Suppressor macrophage treated with lipopolysaccharide for 4 hours (primary cell): ENCODE measurements around the gene TRIP6.
A peak's percentile ranks its signal among the peaks of the same experiment; 100 is the strongest.

ENCODE experiments used
- DNase-seq: peaks from one replicate; pipeline ENCODE4 v3.0.0-alpha.2; 2020

TRIP6 gene

GRCh38 chr7:100874300-100874576 lies 7.1 kb downstream of the TRIP6 start:
- no peak for DNase-seq

- DNase-seq = peak; percentile 100
Measured at GRCh38 chr7:100874577-100875355, 7.6 kb downstream of the TRIP6 start, which contains the start of gene SRRT. TSS of gene SRRT (plus strand) at chr7:100875103. CDS start at chr7:100875591, 488 bp downstream.

GRCh38 chr7:100875356-100875751 lies 8.2 kb downstream of the TRIP6 start:
- peak; percentile 20 for DNase-seq

- DNase-seq = no peak
Measured at GRCh38 chr7:100878013-100878412, 10.8 kb downstream of the TRIP6 start.

GRCh38 chr7:100878685-100879084 lies 11.5 kb downstream of the TRIP6 start:
- DNase-seq = no peak

GRCh38 chr7:100879685-100880261 lies 12.6 kb downstream of the TRIP6 start:
- no peak for DNase-seq

- no peak for DNase-seq
Measured at GRCh38 chr7:100880645-100881044, 13.5 kb downstream of the TRIP6 start.

GRCh38 chr7:100881136-100881535 lies 13.9 kb downstream of the TRIP6 start:
- DNase-seq = no peak

- no peak for DNase-seq
Measured at GRCh38 chr7:100882201-100882600, 15.0 kb downstream of the TRIP6 start.

- DNase-seq = no peak
Measured at GRCh38 chr7:100882785-100883526, 15.8 kb downstream of the TRIP6 start.

GRCh38 chr7:100884736-100885439 lies 17.7 kb downstream of the TRIP6 start:
- DNase-seq = peak; percentile 29

GRCh38 chr7:100885440-100886141 lies 18.4 kb downstream of the TRIP6 start:
- DNase-seq = no peak

GRCh38 chr7:100886142-100886935 lies 19.2 kb downstream of the TRIP6 start:
- no peak for DNase-seq

- no peak for DNase-seq
Measured at GRCh38 chr7:100886936-100887515, 19.8 kb downstream of the TRIP6 start.

GRCh38 chr7:100887516-100888290 lies 20.5 kb downstream of the TRIP6 start:
- peak; percentile 76 for DNase-seq

- no peak for DNase-seq
Measured at GRCh38 chr7:100888291-100888987, 21.3 kb downstream of the TRIP6 start.

- DNase-seq = no peak
Measured at GRCh38 chr7:100888988-100889750, 22.0 kb downstream of the TRIP6 start, which contains the start of gene UFSP1. TSS of gene UFSP1 (minus strand) at chr7:100889715. CDS start at chr7:100889271, 444 bp downstream.

- DNase-seq = no peak
Measured at GRCh38 chr7:100890653-100891567, 23.7 kb downstream of the TRIP6 start.
